Activated T-cell treated with anti-CD3 and anti-CD28 coated beads for 48 hours (primary cell): ENCODE data around the gene MPST.

Source experiments
- DNase-seq: peaks from one replicate; pipeline ENCODE4 v3.0.0-alpha.2; 2020; ENCODE audit warnings: low read depth

Gene MPST

DNA sequence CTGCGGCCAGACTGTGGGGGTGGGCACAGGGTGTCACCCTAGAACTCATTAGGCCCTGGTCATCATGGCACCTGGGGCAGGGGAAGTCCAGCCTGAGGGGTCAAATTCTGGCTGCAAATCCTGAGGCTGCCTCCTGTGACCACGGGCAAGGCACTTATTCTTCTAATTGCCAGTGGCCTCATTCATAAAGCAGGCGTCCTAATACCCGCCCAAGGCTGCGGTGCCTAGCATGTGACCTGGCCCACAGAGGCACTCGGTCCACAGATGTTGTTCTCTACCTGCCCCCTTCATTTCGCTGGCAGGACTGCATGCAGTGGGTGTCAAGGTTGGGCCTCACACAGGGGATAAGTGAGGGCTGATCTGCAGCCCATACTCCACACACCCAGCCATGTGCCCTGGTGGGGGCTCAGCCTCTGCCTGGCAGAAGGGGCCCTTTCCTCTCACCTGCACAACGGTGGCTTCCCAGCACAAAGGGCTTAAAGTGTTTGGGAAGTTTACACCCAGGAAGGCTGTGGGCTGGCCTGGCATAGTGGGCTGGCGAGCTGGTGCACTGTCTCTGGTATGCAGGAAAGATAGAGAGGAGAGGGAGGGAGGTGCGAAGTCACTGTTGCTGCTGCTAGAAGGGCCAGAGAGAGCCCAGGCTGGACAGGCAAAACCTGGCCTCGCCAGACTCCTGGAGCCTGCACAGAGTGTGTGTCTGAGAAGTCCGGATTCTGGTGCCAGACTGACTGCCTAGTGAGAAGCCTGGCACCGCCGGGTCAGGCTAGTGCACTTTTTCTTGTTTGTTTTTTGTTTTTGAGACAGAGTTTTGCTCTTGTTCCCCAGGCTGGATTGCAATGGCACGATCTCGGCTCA is 3.2 kb downstream of the MPST start:
- DNase-seq: no peak

DNA sequence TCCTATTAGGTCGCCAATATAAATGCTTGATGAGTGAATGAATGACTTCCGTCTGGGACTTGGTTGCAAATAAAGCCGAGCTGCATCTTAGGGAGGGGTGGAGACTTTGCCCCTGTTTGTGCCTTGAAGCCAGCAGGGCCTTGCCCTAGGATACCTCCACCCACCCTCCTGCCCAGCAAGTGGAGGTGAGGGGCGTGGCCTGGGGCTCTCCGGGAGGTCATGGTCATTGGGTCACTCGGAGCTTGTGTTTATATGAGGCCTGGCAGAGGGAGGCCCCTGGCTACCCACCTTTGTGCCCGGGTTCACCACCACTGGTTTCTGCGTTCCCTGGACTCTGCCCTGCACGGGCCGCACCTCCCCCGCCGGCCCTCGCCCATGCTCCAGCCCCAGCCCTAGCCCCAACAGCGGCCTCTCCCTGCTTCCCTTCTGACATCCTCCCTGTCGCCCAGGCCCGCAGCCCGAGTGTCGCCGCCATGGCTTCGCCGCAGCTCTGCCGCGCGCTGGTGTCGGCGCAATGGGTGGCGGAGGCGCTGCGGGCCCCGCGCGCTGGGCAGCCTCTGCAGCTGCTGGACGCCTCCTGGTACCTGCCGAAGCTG is 4.3 kb downstream of the MPST start:
- no peak for DNase-seq

DNA sequence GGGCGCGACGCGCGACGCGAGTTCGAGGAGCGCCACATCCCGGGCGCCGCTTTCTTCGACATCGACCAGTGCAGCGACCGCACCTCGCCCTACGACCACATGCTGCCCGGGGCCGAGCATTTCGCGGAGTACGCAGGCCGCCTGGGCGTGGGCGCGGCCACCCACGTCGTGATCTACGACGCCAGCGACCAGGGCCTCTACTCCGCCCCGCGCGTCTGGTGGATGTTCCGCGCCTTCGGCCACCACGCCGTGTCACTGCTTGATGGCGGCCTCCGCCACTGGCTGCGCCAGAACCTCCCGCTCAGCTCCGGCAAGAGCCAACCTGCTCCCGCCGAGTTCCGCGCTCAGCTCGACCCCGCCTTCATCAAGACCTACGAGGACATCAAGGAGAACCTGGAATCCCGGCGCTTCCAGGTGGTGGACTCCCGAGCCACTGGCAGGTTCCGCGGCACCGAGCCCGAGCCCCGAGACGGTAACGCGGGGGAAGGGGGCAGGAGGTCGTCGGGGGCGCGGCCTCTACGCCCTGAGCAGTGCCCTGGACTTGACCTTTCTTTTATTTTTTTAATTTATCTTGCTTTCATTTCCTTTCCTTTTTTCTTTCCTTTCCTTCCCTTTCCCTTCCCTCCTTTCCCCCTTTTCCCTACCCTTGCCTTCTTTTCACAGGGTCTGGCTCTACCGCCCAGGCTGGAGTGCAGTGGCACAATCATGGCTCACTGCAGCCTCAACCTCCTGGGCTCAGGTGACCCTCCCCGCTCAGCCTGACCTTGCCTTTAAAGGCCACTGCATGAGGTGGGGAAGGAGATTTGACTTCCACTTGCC is 5.0 kb downstream of the MPST start:
- DNase-seq: no peak

DNA sequence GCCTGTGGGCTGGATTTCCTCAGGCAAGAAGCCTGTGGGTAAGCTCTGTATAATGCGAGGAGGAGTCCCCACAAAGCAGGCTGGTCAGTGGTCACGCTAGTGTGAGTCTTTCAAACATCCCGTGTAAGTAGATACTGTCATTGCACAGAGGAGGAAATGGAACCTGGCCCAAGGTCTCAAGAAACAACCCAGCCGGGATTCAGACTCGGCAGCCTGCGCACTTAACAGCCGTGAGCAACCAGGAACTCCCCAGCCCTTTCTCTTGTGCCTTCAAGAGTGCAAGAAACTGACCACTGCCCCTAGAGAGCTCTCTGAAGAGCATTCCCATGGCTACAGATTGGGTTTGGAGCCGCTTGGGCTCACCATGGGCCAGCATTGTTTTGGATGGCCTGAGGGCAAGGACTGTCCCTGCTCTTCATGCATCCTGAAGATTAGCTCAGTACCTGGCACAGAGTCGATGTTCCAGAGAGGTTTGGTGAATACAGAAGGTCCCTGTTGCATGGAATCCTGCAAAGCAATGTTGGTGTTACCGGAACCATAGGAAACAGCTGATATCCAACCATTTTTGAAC is 6.0 kb downstream of the MPST start:
- DNase-seq: no peak

DNA sequence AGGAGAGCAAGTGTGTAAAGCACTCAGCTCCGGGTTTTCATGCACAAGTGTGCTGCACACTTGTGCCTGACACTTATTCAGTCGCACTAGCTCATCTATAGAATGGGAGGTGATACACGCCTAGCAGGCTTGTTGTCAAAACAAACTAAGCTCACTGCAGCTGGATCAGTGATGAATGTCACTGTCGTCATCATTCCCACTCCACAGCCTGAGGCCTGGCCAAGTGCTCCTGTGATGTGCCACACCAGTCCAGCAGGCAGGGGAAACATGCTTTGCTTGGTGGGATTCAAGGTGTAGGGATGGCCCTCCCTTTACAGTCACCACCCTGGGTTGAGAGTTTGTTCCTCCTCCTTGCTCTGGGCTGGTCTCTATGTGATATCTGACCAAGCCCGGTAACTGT is 6.8 kb downstream of the MPST start:
- DNase-seq: no peak

DNA sequence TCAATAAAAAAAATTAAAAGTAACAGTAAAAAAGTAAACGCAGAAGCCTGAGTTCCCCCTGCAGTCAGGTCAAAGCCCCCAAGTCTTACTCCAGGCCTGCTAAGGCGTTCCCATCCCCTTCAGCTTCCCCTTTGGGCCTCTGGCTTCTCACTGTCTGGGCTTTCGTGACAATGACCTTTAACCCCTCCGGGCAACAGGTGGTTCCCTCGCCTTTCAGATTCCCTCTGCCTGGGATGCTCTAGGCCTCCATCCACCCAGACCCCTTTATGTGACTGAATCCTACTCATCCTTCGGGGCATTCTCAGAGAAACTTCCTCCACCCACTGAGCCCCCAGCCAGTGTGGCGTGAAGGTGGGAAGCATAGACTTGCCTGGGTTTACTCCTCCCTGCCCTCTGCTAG is 8.0 kb downstream of the MPST start:
- no peak for DNase-seq

DNA sequence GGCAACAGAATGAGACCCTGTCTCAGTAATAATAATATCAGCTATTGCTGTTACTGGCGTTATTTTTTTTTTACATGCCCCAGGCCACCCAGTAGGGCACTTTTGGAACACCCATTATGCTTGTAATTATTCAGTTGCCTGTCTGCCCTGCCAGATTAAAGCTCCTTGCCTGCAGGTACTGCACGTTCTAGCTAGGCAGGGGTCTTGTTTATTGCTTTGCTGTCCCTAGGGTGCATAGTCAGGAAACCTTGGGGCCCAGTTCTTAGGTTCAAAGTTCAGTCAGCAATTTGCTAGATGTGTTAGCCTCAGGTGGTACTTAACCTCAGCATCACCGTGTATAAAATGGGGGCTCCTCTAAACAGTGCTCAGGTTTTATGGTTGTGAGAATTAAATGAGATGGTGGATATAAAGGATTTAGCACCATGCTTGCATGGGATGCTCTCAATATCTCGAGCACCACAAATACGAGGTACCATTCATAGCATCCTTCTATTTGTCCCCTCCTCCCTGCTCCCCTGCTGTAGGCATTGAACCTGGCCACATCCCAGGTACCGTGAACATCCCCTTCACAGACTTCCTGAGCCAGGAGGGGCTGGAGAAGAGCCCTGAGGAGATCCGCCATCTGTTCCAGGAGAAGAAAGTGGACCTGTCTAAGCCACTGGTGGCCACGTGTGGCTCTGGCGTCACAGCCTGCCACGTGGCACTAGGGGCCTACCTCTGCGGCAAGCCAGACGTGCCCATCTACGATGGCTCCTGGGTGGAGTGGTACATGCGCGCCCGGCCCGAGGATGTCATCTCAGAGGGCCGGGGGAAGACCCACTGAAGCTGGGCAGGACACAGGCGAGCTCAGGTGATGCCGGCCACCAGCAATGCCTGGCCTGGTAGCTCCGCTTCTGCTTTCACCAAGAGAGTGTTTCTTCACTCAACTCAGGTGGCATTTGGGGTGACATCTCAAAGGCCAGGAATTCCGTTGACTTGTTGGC is 9.4 kb downstream of the MPST start:
- DNase-seq: no peak

DNA sequence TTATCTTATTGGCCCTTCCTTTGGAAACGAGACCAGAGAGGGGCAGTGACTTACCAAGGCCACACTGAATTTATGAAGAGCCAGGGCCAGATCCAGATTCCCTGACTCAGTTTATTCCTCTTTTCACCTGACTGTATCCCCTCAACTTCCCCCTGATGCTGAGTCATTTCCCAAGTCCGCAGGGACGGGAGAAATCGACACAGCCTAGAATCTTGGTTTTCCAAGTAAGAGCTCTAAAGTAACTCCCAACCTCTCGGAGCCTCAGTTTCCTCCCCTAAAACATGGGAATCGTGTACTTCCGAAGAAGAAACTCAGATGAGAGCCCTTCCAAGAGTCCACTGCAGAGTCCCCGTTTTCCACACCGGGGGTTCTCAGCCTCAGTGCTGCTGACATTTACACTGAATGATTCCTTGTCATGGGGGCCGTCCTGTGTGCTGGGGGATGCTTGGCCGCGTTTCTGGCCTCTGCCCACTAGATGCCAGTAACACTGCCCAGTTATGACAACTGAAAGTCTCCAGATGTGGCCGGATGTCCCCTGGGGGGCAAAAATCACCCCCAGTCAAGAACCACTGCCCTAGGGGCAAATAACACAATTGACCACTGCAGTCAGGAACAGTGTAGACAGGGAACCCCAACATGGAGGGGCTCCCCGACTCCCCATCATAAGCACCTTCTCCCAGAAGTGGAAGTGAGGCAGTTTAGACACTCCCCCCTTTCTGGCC is 11.2 kb downstream of the MPST start:
- no peak for DNase-seq

DNA sequence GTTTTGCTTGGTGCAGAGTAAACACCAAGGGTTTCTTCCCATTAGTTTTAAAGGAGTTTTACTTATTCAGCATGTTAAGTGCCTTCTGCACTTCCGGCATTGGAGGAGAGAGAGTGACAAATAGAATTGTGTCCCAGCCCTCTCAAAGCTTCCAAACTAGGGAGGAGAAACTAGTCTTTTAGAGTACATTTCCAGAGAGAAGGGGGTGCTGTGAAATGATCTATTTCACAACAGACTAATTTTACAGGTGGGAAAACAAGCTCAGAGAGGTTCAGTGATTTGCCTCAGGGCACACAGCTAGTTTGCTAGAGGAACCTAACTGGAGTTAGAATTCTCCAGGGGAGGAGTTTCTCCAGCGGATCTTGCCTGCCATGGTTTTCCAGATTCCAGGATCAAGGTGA is 12.6 kb downstream of the MPST start:
- no peak for DNase-seq

DNA sequence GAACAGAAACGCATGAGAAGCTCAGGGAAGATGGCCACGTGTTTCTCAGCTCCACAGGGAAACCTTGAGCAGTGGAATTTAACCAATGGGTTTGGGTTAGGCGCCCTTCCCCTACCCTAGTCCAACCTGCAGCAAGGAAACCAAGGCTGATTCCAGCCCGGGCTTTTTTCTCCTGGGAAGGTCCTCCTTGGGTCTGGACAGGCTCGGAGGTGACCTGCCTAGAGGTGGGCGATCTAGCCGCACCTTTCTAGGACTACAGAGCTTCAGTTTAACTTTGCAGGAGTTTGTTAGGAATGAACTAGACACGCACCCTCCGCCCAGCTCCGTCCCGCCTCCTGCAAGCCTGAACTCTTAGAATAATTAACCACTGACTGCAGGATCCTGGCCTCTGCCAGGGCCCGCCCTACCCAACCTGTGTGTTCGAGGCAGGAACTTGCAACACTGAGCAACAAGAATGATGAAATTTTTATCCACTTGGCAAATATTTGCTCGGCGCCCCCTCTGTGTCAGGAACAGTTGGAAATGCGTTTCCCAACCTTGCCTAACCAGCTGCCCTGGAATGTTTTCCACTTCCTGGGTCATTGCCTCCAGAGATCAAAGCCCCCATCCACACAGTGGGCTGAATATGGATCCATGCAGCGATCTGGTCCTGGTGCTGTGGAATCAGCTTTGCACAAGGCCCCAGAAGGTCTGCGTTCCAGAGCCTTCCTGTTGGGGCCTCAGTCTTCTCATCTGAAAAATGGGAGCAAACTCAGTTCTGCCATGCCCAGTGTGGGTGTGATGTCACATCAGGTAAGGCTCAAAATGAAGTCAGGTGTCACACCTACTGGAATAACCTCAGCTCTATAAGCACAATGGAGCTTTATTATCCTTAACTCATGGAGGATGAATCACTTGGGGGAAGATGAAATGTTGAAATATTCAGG is 13.3 kb downstream of the MPST start:
- DNase-seq: no peak

DNA sequence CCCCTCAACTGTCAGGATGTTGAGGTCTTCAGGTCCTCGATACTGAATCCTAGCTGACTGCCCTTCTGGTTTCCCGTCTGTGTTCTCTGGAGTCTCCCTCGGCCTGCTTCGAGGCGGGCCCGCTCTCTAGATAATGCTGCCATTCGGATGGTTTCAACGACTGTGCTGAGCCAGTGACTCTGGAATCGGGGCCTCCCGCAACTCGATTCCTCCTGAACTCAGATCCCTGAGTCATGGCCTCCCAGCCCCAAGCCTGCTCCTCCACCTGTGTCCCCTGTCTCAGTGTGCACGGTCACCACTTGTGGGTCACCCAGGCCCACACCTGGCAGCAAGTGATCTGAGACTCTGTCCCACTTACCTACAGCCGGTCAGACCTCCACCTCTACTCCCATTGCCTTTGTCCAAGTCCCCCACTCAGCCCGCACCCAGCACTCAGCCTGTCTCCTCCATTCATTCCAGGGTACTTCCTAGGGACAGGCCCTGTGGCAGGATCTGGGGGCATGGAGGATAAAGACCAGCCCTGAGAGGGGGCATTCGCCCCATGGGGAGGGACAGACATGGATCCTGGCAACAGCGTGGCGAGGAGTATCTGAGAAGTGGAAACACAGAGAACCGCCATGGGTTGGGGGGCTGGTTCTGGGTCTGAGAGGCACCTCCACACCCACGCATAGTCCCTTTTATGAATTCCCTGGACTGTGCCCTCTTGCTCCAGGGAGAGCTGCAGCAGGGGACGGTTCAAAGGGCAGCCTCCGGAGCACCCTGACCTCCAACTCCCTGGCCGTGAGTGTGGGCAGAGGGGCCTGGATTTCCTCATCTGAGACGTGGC is 14.3 kb downstream of the MPST start:
- no peak for DNase-seq

DNA sequence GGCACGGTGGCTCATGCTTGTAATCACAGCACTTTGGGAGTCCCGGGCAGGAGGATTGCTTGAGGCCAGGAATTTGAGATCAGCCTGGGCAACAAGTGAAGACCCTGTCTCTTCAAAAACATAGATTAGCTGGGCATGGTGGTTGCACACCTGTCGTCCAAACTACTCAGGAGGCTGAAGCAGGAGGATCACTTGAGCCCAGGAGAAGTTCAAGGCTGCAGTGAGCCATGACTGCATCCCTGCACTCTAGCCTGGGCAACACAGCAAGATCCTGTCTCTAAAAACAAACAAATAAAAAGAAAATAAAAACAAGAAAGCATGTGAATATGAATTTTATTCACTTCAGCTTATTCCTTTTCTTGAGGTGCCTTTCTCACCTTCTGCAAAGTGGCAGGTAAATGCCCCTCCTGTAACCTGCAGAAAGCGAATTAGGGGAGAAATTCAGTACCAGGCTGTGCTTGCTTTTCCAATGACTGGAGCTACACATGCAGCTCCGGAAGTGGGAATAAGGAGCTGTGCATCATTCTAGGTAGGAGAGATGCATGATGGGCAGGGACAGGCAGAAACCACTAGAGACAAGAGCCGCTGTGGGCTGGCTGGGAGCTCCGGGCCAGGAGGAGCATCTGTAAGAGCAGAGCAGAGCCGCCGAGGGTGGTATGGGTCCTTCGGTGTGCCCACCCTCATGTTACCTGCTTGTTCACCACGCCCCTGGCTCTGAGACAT is 17.3 kb downstream of the MPST start:
- no peak for DNase-seq

DNA sequence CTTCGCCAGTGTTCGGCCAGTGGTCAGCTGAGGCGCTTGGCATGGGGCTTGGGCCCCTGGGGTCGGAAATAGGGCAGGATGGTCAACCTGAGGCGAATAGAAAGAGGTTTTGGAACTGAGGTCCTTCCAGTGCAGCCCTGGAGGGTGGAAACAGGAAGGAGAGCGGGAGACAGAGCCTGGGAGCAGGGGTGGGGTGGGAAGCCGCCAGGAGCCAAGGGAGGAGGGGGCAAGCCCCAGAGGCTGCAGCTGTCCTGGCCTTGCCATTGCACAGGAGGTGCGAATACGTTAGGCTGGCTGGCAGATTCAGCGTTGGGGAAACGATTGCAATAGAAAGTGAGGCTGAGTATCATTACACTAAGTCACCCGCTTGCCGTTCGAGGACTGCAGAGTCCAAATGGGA is 18.1 kb downstream of the MPST start:
- no peak for DNase-seq

DNA sequence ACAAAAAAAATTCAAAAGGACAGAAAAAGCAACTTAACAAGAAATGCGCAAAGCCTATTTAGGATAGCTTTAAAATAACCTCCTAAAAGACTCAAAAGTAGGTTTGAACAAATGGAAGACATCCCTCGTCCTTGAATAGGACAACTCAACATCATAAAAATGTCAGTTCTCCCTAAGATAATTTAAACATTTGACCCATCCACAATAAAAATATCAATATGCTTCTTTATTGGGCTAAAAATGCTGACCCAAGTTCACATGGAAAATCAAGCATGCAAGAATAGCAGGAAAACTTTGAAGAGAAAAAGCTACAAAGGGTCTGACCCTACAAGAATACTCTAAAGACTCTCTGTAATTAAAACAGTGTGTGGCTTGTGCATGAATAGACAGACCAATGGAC is 19.9 kb downstream of the MPST start:
- DNase-seq: no peak

DNA sequence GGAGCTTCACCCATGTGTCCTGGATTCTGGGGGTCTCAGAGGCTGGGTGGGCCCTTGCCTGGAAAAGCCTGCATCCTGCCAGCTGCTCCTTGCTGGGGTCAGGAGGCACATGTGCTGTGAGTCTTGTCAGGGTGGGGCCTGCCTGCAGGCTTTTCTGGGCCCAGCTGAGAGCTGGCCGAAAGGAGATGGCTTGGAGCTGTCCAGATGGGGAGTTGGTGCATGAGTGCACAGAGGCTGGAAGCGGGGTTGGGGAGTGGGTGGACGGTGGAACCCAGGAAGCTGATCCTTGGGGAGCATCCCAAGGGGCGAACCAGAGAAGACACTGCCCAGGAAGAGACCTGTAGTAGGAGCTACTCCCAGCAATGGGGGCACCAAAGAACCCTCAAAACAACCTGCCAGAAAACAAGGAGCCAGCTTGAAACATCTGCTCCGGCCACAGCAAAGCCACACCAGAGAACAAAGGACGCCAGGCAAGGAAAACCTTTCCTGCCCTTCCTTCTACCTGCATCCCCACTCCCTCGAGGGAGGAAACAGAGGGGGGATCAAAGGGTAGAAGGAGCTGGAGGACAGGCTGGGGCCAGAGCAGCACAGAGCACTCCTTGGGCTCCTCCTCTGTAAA is 23.8 kb downstream of the MPST start:
- DNase-seq: no peak

DNA sequence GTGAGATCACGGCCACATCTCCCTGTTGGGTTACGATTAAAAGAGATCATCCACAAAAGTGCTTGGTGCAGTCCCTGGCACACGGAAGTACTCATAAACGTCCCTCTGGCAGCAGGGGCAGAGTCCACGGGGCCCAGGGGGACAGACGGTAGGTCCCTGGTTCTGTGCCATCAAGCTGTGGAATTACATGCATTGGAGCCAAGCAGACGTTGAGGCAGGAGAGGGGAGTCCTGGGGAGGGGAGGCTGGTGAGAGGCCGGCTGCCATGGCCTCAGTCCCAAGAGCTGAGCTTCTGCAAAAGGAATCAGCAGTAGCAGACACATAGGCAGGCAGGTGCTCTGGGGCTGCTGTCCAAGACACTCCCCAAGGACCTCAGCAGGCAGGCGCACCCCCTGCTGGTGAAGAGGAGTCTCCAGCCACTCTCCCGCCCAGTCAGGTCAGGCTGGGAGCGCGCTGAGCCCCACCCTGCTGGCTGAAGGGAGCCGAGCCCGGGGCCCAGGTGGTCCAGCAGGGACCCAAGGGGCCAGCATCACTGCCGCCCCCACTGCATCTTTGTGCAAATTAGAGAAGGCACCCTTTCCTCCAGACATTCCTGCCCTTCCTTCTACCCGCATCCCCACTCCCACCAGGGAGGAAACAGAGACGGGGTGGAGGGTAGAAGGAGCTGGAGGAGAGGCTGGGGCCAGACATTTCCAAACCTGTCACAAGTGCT is 24.4 kb downstream of the MPST start:
- peak; percentile 35 for DNase-seq
